ENCODE measurements around the gene EIF4G3.
"Not testable (repeated sequence)": the region's sequence is repeated elsewhere in the genome, so short reads cannot be mapped to it uniquely, and the experiment has no call there.

The EIF4G3 gene

DNA sequence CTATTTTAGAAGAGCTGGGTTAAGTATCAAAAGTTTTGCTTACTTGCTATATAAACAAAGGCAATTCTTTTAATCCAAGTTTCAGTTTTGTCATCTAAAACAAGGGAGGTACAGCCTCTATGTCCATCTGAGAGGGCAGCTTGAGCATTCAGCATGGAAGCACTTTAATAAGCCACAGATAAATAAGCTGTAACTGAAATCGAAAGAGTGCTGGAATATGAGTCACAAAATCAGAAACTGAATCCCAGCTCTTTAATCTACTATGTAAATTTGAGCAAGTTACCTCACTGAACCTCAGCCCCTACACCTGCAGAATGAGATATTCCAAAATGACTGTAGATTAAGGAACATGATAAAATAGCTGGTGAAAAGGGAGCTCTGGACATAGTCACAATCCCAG is 309.6 kb downstream of the EIF4G3 start:
- no peak for DNase-seq

DNA sequence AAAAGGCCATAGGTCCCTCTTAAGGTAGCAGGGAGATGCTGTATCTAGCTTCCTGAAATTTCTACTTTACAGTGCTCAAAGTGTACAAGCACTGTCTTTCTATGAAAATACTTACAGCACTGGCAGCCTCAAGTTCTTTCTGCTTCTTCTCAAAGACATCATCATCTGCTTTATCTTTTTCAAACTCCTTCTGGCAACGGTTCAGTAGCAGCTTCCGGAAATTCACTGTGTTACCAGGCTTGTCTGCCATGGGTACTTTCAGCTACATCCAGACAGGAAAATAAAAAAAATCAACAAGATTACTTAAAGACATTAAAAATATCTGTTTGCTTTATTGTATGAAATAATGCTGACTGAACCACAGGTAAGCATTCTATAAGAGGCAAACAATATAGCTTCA is 311.7 kb downstream of the EIF4G3 start:
- DNase-seq, result no peak

DNA sequence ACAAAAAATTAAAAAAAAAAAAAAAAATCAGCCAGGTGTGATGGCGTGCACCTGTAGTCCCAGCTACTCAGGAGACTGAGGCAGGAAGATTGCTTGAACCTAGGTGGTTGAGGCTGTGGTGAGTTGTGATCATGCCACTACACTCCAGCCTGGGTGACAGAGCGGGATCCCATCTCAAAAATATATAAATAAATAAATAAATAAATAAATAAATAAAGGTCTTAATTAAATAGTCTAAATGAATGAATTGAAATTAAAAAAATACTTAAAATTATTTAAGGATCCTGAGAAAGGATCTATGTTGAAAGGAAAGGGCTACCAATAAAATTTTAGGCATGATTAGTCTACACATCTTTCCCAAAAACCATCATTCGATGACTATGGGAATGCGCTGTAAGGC is 322.2 kb downstream of the EIF4G3 start:
- no peak for DNase-seq

DNA sequence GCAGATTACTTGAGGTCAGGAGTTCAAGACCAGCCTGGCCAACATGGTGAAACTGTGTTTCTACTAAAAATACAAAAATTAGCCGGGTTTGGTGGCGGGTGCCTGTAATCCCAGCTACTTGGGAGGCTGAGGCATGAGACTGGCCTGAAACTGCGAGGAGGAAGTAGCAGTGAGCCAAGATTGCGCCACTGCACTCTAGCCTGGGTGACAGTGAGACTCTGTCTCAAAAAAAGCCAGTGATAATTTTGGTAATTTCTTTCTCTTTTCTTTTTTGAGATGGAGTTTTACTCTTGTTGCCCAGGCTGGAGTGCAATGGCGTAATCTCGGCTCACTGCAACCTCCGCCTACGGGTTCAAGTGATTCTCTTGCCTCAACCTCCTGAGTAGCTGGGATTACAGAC is 324.9 kb downstream of the EIF4G3 start:
- DNase-seq, result not testable (repeated sequence)

DNA sequence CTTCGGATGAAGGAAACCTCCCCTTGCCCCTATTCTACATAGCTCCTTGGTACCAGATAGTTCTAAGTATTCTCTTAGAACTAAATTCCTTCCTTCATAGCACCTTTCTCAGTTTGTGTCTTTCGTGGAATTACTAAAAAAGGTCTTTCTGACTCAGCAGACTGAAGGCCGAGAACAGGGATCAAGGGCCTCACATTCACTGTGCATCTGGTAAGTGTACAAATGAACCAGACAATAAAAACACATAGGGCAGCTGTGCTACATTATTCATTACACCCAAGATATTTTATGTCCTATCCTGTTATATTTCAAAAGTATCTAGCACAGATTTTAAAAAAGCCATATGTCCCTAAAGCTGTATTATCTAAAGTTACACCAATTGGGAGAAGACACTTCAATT is 326.7 kb downstream of the EIF4G3 start:
- no peak for DNase-seq

DNA sequence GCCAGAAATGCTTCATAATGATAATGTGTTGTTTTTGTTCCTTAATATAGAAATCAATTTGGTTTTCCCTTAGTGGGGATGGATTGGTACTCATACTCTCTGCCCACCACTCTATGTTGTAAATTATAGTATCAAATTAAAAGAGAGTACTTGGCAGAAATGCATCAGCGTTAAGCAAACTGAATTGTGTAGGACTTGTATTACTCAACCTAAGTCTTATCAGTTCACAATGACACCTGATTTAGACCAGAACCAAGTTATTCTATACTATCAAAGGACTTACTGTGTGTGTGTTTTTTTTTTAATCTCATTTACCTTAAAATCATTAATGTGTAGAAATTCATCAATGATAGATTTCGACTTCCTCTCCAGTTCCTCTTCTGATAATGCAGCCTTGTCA is 327.6 kb downstream of the EIF4G3 start:
- DNase-seq, result no peak

DNA sequence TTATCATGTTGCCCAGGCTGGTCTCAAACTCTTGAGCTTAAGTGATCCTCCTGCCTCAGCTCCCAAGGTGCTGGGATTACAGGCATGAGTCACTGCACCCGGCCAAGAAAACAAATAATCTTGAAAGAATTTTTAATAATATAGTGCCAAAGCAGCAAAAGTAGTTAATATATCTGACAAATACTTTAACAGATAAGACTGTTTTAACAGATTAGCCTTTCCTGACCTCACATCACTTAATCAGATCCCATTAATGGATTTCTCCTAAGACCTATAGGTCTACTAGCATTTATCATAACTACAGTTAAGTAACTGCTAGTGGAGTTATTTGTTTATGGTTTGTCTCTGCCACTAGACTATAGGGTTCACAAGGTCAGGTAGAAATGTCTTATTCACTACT is 328.5 kb downstream of the EIF4G3 start:
- no peak for DNase-seq

DNA sequence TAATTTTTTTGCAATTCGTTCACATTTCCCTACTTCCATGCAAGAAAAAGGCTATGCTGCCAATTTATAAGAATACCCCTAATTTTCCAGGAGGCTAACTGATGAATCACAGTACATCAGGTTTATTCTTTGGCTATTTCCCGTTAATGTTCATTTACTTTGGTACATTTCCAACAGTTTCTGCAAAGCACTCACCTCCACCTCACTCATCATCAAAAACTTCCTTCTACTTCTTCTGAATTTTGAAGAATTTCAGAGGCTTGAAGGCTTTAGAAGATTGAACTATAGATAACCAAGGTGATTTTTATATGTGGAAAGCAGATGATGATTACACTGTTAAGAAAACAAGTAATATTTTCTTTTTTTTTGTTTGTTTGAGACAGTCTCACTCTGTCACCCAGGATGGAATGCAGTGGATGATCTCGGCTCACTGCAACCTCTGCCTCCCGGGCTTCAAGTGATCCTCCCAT is 329.1 kb downstream of the EIF4G3 start:
- DNase-seq, result no peak

DNA sequence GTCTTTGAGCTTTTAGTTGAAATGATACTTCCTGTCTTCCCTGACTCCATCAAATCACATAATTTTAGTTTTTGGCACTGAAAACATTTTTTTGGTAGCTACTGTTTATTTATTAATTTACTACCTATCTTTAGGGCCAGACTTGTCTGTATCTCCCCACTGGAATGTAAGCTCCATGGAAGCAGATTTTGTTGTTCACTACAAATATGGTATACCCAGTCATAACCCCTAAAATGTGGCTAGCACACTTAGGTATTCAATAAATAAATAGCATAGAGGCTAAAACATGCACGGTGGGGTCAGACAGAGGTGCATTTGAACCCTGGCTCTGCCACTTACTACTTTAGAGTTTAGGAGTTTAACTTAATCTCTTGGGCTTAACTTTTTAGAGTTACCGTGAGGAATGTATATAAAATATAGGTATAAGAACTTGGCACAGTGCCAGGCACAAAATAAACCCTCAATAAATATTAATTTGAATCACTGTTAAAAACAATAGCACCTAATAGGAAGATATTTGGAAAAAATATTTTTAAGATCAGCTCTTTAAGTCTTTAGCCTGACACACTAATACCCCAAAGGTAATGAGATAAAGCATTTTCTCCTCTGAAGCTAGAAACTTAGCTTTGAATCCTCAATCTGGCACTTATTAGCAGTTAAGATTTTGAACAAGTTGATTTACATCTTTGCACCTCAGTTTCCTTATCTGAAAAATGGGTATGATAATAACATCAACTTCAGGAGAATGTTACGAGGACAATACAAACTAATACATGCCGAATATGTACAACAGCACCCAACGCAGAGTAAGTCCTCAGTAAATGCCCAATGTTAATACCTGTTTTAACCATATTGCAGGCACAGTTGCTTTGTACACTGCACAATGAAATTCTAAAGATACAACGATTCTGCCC is 330.0 kb downstream of the EIF4G3 start:
- DNase-seq, result no peak

DNA sequence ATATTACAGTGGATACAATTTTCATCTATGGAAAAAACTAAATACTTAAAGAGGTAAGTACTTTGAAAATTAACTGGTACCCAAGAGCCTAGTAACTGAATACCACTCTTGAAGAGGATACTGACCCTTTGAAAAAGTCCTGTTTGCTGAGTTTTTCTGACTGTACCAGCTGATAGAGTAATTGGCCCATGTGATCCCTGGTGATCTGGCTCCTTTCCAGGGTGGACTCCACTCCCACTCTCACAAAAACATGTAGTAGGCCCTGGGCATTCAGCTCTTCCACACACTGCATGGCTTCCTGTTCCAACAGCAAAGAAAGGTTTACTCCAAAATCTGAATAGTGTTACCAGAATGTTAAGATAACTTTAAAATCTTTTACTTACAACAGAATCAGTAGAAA is 336.0 kb downstream of the EIF4G3 start:
- no peak for DNase-seq

DNA sequence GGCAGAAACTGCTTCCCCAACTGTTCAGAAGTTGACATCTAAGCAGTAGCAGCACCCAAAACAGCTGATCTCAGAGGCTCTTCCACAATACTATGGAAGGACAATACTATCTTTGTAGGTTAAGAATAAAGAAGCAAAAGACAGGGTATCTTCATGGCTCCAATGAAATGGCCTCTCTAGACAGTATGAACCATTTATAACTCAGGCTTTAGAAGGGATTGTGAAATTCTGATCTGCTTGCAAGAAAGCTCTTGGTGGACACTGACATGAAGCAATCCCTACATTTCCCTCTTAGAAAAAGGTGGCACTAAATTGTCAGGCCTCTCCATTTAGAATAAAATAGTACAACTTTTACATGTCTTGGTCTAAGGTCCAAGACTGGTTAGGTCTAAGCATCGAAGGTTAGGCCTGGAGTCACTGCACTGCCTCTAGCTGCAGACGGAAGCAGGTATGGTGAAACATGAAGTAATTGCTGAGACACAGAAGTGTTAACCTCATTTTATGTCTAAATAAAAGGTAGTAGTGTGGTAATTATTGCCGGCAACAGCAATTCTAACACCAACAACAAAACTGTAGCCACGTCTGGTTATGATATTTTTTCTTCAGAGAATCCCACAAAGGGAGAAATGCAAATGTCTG is 339.0 kb downstream of the EIF4G3 start:
- no peak for DNase-seq

DNA sequence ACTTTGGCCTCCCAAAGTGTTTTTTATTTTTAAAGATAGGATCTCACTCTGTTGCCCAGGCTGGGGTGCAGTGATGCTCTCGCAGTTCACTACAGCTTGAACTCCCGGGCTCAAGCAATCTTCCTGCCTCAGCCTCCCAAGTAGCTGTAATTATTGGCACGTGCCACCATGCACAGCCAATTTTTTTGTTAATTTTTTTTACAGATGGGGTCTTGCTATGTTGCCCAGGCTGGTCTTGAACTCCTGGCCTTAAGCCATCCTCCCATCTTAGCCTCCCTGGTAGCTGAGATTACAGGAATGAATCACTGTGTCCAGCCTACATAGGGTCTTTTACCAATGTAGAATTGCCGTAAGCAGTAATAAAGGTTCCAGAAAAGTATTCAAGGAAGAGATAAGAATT is 340.5 kb downstream of the EIF4G3 start:
- no peak for DNase-seq

DNA sequence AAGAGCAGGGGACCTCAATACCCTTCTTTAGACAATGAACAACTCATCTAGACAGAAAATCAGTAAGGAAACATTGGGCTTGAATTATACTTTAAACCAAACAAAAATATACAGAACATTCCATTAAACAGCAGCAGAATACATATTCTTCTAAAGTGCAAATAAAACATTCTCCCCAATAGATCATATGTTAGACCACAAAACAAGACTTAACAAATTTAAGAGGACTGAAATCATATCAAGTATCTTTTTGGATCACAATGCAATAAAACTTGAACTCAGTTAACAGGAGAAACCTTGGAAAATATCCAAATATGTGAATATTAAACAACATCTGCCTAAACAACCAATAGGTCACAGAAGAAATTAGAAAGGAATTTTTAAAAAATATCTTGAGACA is 341.9 kb downstream of the EIF4G3 start:
- DNase-seq, result peak; percentile 12

DNA sequence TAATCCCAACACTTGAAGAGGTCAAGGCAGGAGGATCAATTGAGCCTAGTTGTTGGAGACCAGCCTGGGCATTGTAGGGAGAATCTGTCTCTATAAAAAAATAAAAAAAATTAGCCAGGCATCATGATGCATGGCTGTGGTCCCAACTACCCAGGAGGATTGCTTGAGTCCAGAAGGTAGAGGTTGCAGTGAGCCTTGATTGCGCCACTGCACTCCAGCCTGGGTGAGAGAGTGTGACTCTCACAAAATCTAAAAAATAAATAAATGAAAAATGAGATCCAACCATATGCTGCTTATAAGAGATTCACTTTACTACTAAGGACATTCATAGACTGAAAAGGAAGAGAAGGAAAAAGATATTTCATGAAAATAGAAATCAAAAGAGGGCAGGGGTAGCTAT is 342.5 kb downstream of the EIF4G3 start:
- no peak for DNase-seq

DNA sequence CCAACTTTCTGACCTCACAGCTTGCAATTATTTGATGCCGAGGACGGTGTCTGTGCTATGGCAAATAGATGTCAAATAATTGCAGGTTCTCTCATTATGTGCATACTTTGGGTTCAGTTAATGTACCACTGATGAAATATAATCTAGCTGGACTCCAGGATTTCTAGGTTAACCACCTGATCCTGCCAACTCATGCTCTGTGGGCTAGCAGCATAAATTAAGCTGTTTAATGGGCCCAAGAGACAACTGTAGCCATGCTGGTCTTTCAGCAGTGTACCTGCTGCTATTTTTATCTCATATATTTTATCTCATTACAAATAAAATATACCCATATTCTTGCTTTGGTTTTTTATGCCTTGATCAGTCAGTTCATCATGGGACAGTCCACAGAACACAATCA is 346.3 kb downstream of the EIF4G3 start:
- DNase-seq, result no peak

DNA sequence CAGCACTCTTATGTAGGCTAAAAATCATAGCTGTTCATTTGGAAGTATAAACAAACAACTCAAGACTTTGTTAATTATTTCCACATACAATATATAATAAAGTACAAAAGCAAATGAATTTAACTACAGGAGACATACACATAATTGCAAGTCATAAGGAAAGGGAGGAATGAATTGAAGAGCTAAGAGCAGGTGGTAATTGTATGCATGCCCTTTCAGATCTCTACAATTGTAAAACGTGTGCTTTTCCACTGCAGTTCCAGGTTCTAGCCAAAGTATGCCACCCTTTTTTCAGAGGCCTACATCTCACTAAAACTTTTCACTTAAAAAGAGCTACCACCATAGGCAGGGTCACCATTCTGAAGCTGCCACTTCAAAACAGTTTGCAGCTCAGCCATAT is 346.8 kb downstream of the EIF4G3 start:
- no peak for DNase-seq

DNA sequence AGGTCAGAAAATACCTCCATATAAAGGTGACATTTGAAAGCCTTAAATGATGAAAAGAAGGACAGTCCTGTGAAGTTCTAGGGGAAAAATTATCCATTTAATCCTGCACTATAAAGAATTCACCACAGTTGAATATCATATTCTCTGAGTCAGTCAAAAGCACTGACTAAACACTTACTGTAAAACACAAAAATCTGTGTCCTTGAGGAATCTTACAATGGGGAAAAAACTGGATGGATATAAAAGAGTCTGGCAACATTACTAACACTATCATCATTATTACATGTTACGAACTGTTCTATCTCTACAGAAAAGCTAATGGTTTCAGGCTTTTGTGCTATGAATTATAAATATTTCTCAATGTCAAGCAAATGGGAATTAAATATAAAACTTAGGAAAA is 347.2 kb downstream of the EIF4G3 start:
- DNase-seq, result peak; percentile 26

DNA sequence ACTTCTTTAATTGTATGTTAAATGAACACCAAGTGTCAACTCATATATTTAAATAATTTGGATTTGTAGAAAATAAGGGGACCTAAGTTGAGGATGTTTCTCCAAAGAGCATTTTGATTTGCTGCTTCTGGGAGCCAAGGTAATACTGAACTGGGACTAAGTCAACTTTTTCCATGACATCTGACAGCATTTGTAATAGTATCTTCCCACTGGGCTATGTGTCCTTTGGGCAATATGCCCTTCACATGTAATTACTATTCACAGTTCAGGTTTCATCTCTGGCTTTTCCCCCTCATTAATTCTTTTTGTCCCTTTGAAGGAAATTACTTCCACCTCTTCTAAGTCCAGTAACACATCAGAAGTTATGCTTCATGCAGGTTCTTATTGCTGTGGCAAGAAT is 352.9 kb downstream of the EIF4G3 start:
- no peak for DNase-seq

DNA sequence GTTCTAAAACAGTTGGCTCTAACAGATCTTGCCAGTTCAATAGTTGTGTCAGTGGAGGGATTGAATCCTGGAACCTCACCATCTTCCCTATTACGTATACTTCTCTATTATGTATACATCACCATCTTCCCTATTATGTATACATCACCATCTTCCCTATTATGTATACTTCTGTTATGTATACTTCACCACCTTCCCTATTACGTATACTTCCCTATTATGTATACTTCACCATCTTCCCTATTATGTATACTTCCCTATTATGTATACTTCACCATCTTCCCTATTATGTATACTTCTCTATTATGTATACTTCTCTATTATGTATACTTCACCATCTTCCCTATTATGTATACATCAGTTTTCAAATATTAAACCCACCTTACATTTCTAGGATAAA is 355.2 kb downstream of the EIF4G3 start:
- DNase-seq, result no peak

DNA sequence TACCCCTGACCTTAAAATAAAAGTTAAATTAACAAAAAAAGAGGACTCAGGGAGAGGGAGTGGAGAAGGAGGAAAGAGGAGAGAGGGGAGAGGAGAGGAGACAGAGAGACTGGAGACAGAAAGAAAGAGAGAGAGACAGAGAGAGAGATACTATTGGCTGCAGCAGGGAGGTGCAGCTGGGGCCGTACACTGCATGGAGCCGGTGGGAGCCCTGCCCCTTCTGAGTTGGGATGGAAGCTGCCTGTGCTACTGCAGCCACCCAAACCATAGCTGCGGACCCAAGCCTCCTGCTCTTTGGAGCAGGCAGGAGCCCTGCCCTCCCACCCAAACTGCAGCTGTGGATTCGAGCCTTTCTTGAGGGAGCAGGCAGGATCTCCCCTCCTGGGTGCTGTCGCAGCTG is 356.9 kb downstream of the EIF4G3 start:
- no peak for DNase-seq

DNA sequence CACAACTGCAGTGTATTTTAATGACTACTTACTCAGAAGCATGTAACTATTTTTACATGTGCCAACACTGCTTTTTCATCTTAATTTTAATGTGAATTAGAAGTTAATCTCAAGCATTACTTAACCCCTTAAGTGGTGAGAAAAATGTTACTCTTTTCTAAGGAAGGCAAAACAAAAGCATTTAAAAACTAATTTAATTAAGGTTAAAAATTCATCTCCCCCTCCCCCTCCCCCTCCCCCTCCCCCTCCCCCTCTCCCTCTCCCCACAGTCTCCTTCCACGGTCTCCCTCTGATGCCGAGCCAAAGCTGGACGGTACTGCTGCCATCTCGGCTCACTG is 362.2 kb downstream of the EIF4G3 start:
- no peak for DNase-seq

DNA sequence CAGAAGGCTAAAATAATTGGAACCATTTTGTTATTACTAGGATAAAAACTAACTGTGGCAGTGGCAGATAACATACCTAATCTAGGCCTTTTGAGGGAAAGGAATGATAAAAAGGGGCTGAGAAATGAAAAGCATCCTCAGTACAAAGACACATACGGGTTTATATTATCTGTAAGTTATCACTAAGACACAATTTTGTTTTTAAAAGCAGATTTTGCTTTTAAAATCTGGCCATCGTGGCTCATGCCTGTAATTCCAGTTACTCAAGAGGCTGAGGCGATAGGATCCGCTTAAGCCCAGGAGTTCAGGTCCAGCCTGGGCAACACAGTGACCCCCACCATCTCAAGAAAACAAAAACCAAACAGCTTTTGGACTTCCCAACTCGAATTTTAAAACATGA is 364.8 kb downstream of the EIF4G3 start:
- DNase-seq, result no peak

DNA sequence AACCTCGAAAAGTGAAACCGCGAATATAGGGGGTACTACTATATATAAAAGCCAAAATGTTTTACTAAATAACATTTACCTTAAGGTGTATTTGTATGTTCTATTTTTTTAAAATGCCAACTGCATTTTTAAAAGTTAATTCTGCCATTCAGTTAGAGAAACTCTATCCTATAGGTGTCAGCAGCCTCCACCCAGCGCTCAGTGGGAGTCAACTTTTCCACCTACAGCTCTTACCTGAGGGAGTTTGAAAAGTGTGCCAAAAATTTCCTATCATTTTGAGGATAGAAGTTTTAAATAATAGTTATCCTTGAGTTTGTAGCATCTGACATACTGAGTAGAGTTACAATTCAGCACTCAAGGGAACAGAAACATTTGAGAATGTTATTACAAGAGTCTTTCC is 383.5 kb downstream of the EIF4G3 start:
- no peak for DNase-seq

DNA sequence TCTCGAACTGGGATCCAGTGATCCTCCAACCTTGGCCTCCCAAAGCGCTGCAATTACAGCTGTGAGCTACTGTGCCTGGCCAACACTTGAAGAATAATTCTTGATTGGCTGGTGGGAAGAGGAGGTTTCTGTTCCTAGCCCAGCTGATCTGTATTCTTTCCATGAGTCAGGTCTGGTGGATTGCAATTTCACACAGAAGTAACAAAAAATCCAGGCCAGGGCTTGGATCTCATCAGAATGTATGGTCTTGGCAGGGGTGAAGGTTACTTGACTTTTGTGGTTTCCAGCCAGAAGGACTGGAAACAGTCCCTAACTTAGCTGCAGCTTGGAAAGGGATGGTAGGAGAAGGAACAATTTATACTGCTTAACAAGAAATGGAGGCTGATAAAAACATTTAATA is 384.5 kb downstream of the EIF4G3 start:
- DNase-seq, result peak; percentile 80

DNA sequence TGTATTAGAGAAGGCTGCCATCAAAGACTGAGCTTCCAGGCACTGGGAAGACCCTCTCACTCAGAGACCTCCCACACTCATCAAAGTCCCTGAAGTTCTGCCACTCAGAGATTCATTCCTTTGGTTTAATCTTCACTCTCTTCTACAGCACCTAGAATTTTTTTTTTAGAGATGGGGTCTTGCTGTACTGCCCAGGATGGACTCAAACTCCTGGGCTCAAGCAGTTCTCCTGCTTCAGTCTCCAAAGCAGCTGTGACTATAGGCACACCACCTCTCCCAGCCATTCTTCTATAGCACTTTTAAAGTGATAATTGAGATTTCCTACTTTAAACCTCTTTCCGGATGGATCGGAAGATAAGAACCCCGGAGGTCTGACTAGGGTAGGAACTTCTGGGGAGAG is 385.9 kb downstream of the EIF4G3 start:
- DNase-seq, result no peak
